Fibroblast of skin of left quadriceps (primary cell): ENCODE data around the gene ZC3H7B.
"Not testable (repeated sequence)": the region's sequence is repeated elsewhere in the genome, so short reads cannot be mapped to it uniquely, and the experiment has no call there.

Source experiments
- DNase-seq, 2 experiments: peaks; one replicate each; pipeline ENCODE4 v3.0.0-alpha.2; 2013; ENCODE audit warnings: low read depth in 2 of 2

The ZC3H7B gene

DNA sequence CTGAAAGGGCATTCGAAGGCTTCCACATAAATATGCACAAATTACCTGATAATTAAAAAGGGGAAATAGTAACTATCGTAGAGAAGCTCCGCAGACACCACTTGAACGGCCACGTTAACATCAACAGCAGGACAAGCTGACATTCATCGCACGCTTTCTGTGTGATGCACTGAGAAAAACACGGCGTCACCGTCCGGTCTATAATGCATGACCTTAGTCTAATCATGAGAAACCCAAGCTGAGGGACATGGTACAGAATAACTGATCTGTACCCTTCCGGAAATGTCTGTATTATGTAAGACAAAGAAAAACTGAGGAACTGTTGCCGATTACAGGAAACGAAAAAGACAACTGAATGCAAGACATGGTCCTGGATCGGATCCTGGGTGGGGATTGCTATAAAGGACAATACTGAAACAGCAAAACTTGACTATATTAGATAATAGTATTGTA, 14.7 kb upstream of the ZC3H7B start:
- no peak for DNase-seq

- DNase-seq, result peak in 1 of 2 experiments; percentile 36
Measured at GRCh38 chr22:41288245-41288946, 12.9 kb upstream of the ZC3H7B start.

DNA sequence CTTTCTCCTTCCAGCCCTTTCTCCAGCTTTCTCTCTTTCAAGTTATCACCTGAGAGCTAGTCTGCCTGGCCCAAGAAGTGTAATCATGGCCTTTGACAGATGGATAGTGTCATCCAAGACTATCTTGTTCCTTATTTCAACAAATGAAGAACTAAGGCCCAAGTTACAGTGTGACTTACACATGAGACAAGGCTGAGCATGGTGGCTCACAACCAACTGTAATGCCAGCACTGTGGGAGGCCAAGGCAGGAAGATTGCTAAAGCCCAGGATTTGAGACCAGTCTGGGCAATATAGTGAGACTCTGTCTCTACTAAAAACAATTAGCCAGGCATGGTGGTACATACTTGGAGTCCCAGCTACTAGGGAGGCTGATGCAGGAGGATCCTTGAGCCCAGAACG, 11.7 kb upstream of the ZC3H7B start:
- no peak for DNase-seq

DNA sequence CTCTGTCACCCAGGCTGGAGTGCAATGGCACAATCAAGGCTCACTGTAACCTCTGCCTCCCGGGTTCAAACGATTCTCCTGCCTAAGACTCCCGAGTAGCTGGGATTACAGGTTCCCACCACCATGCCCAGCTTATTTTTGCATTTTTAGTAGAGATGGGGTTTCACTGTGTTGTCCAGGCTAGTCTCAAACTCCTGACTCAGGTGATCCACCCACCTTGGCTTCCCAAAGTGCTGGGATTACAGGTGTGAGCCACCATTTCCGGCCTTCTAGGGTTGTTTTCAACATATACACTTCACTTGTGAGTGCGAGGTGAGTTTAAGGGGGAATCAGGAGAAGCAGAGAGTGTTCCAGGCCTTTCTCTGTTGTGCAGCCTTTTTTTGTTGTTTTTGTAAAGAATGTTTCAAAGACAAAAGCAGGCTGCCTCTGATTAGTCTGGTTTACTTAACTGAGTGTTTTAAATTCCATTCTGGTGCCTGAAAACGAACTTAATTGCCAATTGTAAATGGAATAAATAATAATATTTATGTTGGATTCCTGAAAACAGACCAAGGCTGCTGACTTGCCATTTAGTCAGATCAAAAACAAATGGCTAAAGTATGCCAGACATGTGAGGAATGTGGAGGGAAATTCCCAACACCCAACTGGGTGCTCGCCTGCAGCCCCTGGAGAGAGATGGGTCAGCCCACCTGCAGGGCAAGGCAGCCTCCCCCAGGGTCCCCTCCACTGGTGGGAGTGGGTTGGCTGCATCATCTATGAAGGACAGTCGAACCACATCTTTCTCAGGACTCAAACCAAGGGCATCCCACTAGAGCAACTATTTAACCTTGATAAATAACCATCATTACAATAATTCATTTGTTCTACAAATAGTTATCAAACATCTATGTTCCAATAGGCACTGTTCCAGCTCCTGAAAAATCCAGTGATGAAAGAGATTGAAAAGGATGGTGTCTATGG, 10.8 kb upstream of the ZC3H7B start:
- peak; percentile 86 to 89 for DNase-seq

DNA sequence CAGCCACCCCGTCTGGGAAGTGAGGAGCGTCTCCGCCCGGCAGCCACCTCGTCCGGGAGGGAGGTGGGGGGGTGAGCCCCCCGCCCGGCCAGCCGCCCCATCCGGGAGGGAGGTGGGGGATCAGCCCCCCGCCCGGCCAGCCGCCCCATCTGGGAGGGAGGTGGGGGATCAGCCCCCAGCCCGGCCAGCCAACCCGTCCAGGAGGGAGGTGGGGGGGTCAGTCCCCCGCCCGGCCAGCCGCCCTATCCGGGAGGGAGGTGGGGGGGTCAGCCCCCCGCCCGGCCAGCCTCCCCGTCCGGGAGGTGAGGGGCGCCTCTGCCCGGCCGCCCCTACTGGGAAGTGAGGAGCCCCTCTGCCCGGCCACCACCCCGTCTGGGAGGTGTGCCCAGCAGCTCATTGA, 6.5 kb upstream of the ZC3H7B start:
- not testable (repeated sequence) for DNase-seq

- DNase-seq, result no peak
Measured at GRCh38 chr22:41296826-41297667, 4.3 kb upstream of the ZC3H7B start.

GRCh38 chr22:41300661-41301060, 664 bp upstream of the ZC3H7B start:
- DNase-seq, result no peak

DNA sequence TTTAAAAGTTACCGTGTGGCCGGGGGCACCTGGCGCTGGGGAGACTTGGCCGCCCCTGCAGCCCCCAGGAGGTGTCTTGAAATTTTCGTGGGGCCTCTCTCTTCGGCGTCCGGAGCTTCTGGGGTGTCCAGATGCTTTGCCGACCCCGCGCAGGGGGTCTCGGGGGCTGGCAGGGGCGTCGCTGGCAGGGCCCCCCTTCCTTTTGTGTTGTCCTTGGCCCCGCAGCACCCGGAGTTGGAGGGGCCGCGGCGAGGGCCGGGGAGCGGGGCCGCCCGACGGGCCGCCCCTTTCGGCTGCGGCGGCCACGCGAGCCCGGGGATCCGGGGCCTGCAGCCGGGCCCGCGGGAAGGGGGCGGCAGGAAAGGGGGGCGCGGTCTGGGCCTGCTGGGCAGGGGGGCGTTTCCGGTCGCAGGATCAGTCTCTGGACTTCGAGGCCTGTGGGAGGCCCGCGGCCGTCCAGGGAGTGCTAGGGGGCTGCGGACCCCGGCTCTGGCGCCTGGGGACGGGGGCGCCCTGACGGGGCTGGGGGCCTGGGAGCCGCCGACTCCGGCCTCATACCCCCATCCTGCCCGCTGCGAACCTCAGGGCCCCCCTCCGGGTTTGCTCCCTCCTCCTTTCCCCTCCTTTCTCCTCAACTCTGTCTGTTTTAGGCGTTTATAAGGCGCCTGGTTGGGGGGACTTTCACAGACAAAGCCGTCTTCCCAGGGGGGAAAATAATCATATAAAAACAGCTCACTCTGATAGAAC, 869 bp downstream of the ZC3H7B start:
- no peak for DNase-seq

GRCh38 chr22:41302811-41303210, 1.5 kb downstream of the ZC3H7B start:
- no peak for DNase-seq

- no peak for DNase-seq
Measured at GRCh38 chr22:41305646-41306045, 4.3 kb downstream of the ZC3H7B start.

DNA sequence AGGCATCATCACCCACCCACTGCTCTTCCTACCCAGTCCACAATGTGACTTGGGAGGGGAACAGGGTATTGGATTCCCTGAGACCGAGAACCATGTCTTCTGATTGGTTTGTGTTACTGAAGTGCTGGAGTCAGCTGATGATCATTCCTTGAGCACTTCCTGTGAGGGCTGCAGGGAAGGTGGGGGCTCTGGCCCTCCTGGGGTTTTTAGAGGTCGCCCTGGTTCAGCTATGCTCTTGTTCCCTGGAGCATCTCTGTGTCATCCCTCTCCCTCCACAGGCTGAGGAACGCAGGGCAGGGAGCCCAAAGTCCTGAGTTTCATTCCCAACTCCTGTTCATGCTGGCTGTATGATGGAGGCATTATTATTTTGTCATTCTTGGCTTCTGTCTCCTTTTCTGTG, 6.7 kb downstream of the ZC3H7B start:
- no peak for DNase-seq

GRCh38 chr22:41308544-41308947, 7.2 kb downstream of the ZC3H7B start:
- no peak for DNase-seq

- DNase-seq, result no peak
Measured at GRCh38 chr22:41310336-41310735, 9.0 kb downstream of the ZC3H7B start.

- DNase-seq, result no peak
Measured at GRCh38 chr22:41311487-41311886, 10.2 kb downstream of the ZC3H7B start.

- DNase-seq, result no peak
Measured at GRCh38 chr22:41314821-41315220, 13.5 kb downstream of the ZC3H7B start.

DNA sequence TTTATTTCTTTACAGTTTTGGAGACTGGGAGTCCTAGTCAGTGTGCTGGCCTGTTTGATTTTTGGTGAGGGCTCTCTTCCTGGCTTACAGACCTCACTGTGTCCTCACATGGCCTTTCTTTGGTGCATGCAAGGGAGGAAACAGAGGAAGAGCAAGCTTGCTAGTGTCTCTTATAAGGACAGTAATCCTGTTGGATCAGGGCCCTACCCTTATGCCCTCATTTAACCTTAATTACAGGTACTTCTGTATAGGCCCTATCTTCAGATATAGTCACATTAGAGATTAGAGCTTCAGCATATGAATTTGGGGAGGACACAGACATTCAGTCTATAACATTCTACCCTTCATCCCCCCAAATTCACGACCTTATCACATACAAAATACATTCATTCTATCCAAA, 14.3 kb downstream of the ZC3H7B start:
- no peak for DNase-seq

DNA sequence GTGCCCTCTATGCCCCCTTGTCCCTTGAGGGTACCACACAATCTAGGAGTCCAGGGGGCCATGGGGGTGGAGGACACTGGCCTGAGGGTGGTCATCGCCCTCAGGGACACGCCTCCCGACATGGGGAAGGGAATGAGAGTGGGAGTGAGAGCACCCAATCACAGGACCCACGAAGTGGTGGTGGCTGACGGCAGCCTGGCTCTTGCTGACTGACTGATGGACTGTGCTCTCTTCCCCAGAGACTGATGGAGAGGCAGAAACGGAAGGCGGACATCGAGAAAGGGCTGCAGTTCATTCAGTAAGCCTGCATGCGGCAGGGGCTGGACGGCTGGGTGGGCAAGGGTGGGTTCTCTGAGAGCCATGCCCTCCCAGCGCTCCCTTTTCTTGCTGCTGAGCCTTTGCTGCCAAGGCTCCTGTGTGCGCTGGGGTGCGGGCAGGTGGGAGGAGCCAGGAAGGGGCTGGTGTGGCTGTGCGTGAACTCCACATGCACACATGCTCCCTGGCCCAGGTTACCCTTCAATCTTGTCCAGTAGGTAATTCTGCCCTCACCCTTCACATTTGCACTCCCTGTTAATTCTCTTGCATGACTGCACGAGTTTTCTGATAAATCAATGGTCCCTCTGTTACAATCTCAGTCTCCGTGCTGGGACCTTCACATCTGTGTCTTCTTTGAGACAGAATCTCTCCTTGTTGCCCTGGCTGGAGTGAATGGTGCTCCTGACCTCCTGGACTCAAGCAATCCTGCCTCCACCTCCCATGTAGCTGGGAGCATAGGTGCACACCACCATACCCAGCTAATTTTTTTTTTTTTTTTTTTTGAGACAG, 19.3 kb downstream of the ZC3H7B start:
- DNase-seq, result no peak

DNA sequence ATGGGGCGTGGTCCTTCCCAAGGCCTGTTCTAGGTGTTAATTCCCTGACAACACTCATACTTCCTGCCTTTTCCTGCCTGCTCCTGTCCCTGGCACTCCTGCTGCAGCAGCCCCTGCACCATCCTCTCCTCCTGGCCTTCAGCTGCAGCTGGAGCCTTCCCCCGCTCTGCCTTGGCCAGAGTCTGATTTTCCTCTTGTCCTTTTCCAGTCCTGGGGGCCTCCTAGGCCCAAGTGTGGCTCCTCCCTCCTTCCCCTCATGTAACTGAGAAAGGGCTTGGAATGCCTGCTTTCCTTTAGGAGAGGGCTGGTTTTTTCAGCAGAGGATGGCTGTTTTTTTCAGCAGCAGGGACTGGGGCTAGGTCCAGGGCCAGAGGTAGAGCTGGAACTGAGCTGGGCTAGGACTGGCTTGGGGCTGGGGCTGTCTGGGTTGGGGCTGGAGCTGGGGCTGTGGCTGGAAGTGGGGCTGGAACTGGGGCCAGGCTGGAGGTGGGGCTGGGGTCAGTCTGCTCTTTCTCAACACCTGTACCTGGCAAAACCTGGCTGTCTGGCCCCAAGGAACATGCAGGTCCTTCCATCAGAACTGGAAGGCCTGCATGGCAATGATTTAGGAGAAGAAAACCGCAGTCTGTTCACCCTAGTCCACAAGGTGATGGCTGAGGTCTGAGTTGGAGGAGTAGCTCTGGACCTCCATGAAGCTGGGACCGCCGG, 23.6 kb downstream of the ZC3H7B start:
- no peak for DNase-seq

- no peak for DNase-seq
Measured at GRCh38 chr22:41327124-41327523, 25.8 kb downstream of the ZC3H7B start.

DNA sequence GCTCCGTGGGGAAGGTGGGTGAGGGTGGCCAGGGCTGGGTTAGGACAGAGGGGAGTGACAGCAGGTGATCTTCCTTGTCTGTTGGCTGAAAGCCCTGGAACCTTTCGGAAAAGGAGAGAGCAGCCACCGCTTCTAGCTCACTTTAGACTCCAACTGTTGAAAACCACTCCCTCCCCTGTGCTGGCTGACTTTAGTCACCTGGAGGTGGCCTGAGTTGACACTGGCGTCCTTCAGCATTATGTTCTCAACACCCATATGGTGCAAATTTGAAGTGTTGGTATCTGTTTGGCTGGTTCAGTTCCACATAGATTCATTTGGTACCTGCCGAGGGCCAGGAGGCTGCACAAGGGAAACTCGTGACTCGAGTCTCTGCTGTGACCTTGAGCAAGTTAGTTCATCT, 28.8 kb downstream of the ZC3H7B start:
- no peak for DNase-seq
